ENCODE measurements around the gene TNFSF11.

TNFSF11 gene

DNA sequence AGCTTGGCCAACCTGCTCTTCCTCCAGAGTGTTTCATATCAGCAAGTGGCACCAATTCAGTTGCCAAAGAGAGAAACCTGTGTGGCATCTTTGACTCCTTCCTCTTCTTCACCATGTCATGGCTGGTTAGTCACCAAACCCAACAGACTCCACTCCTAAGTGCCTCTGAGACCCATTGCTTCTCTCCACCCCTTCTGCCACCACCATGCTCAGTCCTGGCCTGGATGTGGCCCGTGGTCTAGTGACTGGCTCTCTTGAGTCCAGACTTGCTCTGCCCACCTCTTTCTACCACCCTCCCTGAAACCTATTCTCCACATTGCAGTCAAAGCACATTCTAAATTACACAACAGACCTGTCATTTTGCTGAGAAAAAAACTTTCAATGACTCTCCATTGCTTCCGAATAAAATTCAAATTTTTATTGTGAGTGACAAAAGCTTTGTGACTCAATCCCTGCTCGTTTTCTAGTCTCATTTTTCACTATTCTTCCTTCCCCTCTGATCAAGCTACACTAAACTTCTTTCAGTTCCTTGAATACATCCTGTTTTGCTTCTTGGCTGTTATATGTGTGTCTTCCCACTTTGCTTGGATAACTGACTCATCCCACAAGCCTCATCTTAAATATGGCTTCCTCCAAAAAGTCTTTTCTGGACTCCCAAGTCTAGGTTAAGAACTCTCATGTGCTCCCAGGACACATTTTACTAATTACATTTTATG lies 12.0 kb upstream of the TNFSF11 start:
- DNase-seq = no peak

GRCh38 chr13:42567906-42568305 lies 6.0 kb upstream of the TNFSF11 start:
- DNase-seq = no peak

DNA sequence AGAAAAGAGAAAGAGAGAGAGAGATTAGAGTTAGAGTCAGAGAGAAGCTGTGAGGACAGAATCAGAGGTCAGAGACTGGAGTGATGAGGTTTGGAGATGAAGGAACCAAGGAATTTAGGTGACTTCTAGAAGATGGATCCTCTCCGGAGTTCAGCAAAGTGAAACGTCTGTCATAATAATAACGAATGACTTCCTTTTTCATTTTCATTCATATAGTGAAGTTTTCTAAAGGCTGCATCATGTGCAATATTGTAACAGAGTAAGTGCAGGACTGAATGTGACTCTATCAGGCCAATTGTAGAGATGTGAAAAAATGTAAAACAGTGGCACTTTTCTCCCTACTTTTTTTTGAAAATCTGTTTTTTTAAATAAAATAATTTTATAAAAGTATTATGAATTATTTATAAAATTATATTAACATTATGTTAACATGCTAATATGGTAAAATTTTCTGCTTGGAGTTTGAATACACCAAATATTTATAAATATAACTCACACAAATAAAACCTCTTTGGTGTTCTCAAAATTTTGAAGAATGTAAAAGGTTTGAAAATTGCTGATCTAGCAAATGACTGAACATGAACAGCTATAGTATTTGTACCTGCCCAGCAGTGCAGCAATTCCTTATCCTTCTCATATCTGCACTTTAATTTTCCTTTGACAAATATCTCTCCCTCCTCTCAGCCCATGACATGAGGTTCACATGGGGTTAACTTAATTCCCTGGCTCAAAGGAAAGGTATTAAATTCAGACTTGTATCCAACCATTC lies 4.2 kb upstream of the TNFSF11 start:
- DNase-seq = no peak

- no peak for DNase-seq
Observed at GRCh38 chr13:42571895-42572294, 2.1 kb upstream of the TNFSF11 start.

DNA sequence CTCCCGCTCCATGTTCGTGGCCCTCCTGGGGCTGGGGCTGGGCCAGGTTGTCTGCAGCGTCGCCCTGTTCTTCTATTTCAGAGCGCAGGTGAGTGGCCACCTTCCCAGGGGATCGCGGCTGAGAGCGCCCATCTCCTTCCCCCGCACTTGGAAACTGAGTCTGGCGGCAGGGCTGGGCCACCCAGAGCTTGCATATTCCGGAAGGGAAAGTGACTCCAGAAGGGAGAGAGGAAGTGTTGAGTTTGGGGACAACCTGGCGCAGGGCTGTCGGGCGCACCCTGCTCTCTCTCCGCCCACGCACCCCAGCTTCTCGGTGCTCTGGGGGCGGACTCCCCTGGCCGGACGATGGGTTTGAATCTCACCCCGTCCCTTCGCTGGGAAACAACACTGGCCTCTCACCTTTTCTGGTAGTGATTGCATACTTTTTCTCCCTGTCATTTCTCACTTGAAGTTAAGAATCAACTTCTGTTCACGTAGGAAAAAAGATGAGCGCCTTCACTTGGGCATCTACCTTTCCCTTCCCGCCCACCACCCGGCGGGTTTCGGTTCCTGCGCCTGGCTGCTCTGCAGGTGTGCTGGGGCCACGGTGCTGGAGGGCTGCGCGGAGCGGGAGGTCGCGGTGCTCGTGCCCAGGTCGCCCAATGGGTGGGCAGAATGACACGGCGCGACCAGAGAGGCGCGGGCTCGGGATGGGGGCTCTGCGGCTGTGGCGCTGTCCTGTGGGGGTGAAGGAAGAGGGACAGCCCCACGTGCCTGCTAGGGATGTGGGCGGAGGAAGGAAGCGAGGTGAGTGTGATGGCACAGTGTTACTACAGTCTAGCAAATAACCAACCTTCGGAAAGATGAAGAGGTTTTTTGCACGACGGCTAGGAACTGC lies 721 bp downstream of the TNFSF11 start:
- peak; percentile 87 for DNase-seq

- no peak for DNase-seq
Observed at GRCh38 chr13:42575938-42576337, 2.0 kb downstream of the TNFSF11 start.

- DNase-seq = no peak
Observed at GRCh38 chr13:42577538-42577937, 3.6 kb downstream of the TNFSF11 start.

DNA sequence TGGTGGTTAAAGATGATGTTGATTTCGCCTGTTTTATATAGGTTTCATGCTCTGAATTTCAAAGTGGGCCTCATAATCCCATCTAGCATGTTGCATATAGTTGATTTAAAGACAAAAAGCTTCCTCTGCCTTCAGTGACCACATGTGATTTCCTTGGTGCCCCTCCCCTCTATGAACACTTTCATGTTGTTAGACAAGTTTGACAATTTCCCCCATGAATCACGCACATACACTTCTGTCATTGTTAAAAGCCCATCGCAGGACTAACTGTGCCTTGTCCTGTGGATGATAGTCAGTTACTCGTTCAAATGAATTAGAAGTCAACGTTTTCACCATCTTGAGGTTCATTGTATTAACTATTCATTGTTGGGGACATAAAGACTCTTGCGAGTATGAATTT lies 6.7 kb downstream of the TNFSF11 start:
- no peak for DNase-seq

DNA sequence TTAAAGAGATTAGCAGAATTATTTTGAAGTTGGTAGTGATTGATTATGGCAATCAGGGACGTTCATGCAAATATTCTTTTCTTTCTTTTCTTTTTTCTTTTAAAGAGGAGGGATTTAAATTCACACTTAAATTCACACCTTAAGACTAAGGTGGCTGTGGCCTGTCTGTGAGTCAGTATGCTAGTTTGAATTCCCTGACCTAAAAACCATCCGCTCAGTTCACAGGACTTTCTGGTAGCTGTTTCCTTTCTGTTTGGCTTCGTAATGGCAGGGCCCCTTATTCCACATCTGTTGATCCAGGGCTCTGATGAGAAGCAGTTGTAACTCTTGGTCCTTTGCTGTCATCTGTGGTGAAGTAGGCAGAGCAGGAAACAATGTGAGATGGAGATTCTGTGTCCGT lies 7.5 kb downstream of the TNFSF11 start:
- no peak for DNase-seq

- no peak for DNase-seq
Observed at GRCh38 chr13:42591602-42592001, 17.6 kb downstream of the TNFSF11 start.

DNA sequence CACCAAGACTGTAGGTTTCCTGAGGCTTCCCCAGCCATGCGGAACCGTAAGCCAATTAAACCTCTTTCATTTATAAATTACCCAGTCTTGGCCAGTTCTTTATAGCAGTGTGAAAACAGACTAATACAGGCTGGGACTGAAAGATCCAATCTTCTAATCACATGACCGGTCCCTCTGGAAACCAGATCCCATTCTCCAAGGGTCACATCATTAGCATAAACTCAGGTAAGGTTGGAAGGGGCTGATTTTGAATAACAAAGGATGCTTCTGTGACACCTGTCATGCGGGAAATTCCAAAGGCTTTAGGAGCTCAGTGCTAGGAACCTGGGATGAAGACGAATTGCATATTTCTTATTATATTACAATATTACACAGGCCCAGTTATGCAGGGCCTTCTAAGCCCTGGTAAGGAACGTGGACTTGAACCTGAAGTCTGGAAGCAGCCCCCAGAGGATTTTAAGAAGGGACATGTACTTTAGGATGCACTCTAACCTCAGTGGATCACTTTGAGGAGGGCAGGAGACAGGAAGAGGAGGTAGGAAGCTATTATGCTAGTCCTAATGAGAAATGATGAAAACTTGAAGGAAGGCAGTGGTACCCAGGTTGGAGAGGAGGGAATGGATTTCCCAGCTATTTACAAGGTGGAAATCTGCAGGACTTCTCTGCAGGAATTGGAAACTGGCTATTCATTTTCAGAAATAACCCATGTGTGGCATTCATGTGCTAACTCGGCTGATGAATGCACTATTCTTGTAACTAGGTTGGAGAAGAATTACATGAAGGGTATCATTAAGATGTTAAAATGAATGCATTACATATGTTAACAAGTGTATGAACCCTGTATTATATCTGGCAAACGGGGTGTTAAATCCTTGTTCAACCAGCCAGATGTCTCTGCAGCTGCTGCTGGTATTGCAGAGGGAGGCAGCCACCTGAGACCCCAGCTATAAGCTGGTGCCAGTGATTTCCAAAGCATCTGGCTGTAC lies 19.3 kb downstream of the TNFSF11 start:
- no peak for DNase-seq

GRCh38 chr13:42594481-42595252 lies 20.7 kb downstream of the TNFSF11 start:
- DNase-seq = peak; percentile 69

DNA sequence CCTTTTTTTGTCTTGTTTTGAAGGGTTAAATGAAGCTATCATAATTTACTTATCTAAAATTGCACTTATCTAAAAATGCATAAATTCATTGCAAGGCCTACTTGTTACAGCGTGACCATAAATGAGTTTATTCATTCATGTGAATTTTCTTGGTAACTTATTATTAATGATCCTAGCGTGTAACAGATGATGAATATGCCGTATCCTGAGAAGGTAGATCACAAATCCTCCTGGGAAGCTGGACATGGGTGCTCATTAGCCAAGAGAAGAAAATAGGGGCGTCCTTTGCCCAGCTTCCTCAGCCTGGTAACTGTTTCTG lies 21.3 kb downstream of the TNFSF11 start:
- DNase-seq = no peak

DNA sequence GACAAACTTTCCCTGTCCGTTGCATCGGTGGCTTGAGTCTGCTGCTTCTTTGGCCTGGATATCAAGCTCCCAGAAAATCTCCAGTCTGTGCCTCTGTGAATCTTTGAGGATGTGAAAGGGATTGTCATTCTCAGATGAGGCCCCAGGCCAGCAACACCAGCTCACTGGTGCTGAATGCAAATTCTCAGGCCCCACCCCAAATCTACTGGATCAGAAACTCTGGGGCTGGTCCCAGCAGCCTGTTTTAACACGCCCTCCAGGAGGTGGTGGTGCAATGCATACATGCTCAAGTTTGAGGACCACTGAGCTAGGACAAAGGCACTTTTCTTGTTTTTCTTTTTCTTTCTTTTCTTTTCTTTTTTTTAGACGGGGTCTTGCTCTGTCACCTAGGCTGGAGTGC lies 23.6 kb downstream of the TNFSF11 start:
- no peak for DNase-seq

DNA sequence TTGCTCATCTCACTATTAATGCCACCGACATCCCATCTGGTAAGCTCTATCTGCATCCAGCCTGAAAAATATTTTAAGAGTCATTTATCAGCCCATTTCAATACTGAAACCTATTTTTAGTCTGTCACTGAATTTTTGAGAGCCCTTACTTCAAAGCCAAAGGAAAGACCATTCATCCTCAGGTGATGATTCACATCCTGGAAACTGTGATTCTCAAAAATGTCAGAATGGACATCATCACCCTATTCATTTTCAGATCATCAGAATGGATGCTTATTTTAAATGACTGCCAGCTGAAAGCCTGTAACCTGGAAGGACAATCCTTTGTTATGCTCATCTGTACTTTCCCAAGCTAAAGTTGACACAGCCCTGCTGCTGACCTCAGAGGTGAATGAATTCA lies 27.0 kb downstream of the TNFSF11 start:
- DNase-seq = no peak

GRCh38 chr13:42602906-42603305 lies 29.0 kb downstream of the TNFSF11 start:
- no peak for DNase-seq

DNA sequence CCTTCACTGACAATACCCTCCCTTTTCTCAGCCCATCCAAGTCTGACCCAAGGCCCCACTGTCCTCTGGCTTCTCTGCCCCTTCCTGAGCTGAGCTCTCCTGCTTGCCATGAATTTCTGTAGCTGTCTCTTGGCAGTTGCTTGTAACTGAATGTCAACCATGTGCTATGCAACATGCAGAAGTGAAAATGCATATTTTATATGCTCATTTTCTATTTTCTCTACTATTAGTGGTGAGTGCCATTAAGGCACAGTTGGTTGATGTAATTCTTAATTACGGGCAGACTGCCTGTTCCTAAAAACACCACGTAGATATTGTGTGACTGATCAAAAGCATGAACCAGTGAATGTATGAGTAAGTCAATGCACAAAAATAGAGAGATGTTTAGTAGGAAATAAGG lies 29.6 kb downstream of the TNFSF11 start:
- DNase-seq = no peak

DNA sequence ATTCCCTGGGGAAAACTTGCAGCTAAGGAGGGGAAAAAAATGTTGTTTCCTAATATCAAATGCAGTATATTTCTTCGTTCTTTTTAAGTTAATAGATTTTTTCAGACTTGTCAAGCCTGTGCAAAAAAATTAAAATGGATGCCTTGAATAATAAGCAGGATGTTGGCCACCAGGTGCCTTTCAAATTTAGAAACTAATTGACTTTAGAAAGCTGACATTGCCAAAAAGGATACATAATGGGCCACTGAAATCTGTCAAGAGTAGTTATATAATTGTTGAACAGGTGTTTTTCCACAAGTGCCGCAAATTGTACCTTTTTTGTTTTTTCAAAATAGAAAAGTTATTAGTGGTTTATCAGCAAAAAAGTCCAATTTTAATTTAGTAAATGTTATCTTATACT lies 33.6 kb downstream of the TNFSF11 start:
- DNase-seq = no peak

- DNase-seq = no peak
Observed at GRCh38 chr13:42610649-42611048, 36.7 kb downstream of the TNFSF11 start.

DNA sequence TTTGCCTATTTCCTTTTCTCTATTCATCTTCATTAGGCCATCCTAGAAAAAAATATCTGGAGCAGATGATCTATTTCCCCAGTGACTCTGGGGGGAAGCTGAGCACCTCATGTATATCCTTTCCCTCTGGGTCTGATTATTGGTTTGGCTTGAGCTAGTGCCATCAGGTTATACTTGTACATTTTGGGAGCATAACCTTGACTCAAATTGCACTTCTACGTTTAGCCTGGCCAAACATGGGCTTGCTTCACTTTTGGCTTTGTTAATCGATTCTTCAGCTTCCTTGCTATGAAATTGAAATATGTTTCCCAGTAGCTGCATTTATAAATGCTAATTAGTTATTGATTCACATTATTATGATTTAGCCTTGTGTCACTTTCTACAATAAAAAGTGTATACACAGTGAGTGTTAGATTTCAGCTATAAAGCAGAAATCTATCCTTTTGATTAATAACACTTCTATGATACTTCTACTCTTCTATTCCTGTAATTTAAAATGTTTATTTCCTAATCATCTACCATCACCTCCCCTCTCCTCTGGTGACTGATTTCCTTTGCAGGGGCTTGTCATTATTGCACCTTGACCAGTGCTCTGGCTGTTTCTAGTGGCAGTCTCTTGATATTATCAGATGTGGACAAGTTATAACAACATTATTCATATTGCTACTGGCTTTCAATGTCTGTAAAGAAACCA lies 37.3 kb downstream of the TNFSF11 start:
- no peak for DNase-seq
